GM10266 (cell line): Measurements from ENCODE around the gene ATR.
A peak's percentile ranks its signal among the peaks of the same experiment; 100 is the strongest.
"Not testable (repeated sequence)": the region's sequence is repeated elsewhere in the genome, so short reads cannot be mapped to it uniquely, and the experiment has no call there.

Experiments
- DNase-seq: peaks from one replicate; pipeline ENCODE4 v3.0.0; 2012; ENCODE audit errors: extremely low spot score
- CTCF ChIP-seq: IDR thresholded peaks from 2 replicates; pipeline ENCODE4 v1.5.1; 2012; ENCODE audit warnings: mild to moderate bottlenecking, low read depth; ENCODE audit not compliant: control insufficient read depth, insufficient read depth; ENCODE audit errors: missing control alignments

The ATR gene

DNA sequence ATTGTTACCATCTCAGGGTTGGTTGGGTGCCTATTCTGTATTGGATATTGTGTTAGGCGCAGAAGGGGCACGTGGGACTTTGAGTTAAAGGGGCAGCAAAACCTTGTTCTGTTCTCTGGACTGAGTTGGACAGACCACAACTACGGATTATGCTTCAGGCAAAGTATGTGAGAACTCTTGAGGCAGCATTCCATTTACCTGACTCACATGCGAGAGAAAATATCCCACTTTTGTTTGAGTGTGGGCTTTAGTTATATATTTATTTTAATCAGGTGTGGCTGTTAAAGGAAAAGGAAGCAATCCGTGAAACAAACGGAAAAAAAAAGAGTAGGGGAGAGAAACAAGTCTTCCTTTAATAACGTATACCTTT, 17.0 kb upstream of the ATR start:
- no peak for TF ChIP-seq CTCF
- DNase-seq, result no peak

GRCh38 chr3:142595141-142595540, 16.6 kb upstream of the ATR start:
- no peak for TF ChIP-seq CTCF
- no peak for DNase-seq

DNA sequence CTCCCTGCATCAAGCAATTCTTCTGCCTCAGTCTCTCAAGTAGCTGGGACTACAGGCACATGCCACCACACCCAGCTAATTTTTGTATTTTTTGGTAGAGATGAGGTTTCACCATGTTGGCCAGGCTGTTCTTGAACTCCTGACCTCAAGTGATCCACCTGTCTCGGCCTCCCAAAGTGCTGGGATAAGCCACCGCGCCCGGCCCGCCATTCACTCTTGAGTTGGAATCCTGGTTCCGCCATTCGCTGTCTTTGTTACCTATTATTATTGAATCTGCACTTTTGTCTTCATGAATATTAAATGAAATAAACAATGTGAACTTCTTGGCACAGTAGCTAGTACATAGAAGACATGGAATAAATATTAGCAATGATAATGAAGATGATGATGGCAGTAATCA, 13.7 kb upstream of the ATR start:
- not testable (repeated sequence) for DNase-seq

- DNase-seq, result no peak
- no peak for TF ChIP-seq CTCF
Observed at GRCh38 chr3:142588703-142589102, 10.2 kb upstream of the ATR start.

DNA sequence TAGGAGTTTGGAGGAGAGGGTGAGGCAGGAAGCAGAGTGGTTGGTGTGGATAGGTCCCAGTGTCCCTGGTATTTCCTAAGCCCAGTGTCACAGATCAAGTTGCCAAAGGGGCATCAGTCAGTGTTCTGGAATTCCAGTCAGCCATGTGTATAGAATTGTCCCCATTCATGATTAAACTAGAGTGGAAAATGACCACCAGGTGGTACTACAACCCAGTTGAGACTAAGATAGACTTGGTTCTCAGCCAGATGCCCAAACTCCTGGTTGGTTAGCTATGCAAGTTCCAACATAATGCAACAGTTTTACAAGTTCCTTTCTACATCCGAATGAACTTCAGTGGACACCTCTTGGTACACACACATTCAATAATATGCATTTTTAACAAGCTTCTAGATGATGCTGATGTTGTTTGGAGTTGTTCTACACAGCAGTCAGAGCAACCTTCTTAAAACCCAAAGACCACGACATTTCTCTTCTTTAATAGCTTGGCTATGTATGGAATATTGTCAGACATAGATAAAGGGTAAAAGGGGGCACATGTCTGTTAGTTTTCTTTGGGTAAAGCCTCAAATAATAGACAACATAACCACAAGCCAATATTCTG, 8.4 kb upstream of the ATR start:
- TF ChIP-seq CTCF, result peak; percentile 39
- no peak for DNase-seq

- DNase-seq, result not testable (repeated sequence)
Observed at GRCh38 chr3:142581070-142581469, 2.5 kb upstream of the ATR start.

DNA sequence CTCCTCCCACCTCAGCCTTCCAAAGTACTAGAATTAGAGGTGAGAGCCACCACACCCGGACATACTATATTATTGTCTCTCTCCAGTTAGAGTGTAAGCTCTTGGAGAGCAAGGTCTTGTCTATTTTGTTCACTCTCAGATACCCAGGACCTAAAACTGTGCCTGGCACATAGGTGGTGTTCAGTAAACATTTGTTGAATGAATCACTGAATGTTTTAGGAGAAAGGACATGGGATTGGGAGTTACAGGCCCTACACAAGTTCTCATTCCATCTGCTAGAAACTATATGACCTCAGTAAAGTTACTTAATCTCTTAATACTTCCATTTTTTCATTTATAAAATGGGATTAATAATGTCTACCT, 1.5 kb upstream of the ATR start:
- DNase-seq, result no peak
- no peak for TF ChIP-seq CTCF

DNA sequence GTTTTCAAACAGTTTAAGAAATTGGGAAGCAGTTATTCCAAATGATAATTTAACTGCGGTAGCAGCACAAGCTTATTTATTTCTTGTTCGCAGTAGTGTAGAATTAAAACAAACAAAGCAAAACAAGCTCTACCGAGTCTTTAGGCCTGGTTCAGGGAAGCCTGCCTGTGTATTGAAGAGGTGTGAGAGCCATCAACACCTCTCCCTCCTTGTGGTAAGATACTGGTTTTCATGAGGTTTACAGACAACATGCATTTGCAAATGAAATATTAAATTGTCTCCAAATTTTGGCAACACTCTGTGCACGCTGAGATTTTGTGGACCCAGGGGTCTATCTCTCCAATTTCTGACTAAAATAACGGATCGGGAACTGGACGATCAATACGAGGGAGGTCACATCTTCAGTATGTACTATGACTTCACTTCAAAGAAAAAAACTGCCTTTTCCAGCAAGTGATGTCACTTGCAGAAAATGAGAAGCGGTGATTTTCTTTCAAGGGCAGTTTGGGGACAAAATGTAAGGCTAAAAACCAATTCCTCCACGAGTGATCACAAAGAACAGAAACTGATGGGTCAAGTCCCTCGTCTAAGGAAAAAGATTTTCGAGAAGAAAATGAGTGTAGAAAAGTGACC, 721 bp downstream of the ATR start:
- no peak for DNase-seq
- no peak for TF ChIP-seq CTCF
